Activated CD4-positive, CD25-positive, alpha-beta regulatory T cell treated with anti-CD3 and anti-CD28 coated beads, Interleukin-2, amount 50 U/mL, for 16 hours (primary cell): ENCODE data around the gene LYRM7.
"Not testable (repeated sequence)": the region's sequence is repeated elsewhere in the genome, so short reads cannot be mapped to it uniquely, and the experiment has no call there.

ENCODE experiments used
- DNase-seq: peaks from one replicate; pipeline ENCODE4 v3.0.0-alpha.2; 2020; ENCODE audit warnings: low read depth, low spot score

Gene LYRM7

DNA sequence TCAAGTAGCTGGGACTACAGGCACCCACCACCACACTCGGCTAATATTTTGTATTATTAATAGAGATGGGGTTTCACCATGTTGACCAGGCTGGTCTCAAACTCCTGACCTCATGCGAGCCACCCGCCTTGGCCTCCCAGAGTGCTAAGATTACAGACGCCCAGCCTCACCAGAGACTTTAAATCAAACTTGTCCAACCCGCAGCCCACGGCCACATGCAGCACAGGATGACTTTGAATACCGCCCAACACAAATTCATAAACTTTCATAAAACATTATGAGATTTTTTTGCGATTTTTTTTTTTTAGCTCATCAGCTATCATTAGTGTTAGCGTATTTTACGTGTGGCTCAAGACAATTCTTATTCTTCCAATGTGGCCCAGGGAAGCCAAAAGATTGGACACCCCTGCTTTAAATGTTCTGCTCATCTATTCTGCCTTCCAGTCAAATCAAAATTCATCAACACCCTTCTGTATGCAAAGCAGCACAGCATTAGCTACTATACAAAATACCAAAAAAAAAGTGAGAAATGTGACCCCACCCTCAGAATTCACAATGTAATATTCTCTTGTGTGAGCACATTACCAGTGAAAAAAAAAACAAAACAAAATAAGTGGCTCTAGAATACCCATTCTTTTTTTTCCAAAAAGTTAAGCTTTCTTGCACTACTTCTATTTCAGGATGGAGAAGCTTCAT is 50.4 kb downstream of the LYRM7 start:
- no peak for DNase-seq

DNA sequence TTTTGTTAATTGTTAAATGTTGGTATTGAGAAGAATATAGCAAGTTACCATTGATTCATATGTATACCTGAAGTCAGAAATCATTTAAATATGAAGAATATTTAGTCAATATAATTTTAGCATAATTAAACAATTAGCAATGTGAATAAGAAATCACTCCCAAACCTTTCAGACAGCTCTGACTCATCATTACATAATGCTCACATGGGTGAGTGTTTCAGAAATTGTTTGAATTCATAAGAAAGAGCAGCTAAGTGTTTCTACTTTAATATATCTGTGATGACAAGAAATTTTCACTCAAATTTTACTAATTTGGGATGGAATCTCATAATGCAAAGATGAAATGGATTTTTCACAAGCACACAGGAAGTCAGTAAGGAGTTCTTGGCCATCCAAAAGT is 51.1 kb downstream of the LYRM7 start:
- no peak for DNase-seq

DNA sequence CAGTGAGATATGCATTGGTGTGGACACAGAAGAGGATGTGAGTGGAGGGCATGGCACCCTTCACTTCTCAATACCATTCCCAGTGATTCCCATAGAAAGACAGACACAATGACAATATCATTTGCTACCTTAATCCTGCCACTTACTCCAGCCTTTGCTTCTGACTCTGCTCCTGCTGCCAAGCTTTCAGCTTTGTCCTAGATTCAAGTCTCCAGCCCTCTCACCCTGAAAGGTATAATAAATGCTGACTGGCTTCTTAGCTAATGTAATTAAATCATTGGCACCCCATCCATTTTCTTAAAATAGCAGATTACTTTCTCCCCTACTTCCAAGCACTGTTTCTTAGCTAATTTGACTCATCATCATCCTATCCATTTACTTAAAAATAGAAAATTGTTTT is 52.0 kb downstream of the LYRM7 start:
- DNase-seq: no peak

DNA sequence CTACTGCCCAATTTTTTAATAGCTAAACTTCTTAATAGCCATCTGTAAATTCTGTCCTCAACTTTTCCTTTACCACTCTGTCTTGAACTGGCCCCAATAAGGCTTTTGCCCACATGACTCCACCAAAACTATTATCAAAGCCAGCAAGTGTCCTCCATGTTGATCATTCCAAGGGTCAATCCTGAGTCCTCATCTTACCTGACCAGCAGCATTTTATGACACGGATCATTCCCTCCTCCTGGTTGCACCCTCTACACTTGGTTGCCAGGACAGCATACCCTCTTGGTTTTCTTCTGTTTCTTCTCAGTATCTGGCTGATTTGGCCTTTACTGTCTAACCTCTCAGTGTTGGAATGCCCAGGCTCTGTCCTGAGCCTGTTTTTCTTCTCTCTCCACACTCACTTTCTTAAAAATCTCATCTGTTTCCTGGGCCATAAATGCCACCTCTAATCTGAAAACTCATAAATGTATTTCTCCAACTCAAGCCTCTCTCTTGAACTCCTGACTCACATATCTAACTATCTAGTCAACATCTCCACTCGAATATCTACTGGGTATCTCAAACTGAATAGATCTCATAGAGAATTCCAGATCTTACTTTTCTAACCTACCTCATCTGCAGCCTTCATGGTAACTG is 53.1 kb downstream of the LYRM7 start:
- no peak for DNase-seq

DNA sequence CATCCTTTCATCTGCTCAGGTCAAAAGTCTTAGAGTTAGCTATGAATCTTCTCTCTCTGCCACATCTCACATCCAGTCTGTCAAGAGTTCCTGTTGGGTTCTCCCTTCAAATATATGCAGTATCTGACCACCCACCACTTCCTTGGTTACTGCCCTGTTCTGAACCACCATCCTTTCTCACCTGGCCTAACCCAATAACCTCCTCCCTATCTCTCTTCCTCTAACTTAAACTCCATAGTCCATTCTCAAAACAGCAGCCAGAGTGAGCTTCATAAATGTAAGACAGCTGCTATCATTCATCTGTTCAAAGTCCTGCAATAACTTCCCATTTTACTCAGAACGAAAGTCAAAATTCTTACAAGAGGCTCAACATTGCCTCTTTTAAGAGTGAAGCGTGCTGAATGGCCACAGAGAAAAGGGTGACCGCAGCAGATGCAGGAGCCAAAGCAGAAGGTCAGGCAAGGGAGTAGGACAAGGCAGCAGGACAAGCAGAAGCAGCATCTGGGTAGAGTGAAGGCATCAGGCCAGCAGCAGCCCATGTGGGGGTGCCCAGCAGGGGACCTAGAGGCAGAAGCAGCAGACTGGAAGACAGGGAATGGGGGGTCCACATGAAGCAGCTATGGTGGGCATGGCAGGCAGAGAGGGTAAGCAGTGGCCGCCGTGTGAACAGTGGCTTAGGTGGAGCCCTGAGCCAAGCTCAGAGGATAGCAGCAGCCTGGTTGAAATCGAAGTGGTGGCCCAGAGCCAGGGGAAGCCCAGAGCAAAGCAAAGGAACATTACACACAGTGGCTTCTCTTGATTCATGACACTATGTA is 53.9 kb downstream of the LYRM7 start:
- no peak for DNase-seq

DNA sequence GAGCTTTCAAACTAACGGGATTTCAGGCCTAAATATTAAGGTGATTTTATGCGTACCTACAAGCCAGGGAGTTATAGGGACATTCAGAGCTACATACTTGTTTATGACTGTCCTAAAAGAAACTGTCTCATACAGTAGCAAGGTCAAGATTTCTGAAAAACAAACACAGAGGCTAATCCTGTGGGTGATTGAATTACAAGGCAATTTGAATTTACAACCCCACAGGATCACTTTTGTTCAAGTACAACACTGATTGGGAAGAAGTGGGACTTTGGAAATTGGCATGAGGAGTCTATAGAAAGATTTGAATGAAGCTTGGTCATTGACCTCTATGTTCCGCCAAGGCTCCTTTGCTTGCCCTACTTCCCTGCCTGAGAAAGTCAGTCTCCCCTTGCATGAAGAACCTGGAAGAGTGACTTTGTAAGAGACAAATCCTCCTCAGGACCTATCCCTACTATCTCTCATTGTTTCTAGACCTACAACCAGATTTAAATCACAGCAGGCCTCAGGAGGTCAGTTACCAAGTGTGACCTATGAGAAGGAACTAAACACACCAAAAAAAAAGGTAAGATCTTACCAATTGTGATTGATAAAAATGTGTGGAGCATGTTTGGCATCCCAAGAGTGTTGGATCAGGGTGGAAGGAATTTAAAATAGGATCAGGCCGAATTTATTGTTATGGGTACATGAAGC is 54.7 kb downstream of the LYRM7 start:
- no peak for DNase-seq

DNA sequence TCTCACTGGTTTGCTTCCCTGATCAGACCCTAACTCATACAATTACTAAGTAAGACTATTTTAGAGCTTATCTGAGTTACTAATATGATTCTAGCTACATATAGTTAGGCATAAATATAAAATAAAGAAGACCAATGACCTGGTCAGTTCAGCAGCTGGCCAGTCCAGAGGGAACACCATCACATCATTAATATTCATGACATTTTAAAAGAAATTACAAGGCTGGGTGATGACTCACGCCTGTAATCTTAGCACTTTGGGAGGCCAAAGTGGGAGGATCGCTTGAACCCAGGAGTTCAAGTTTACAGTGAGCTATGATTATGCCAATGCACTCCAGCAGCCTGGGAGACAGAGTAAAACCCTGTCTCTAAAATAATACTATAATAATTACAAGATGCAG is 56.2 kb downstream of the LYRM7 start:
- no peak for DNase-seq

DNA sequence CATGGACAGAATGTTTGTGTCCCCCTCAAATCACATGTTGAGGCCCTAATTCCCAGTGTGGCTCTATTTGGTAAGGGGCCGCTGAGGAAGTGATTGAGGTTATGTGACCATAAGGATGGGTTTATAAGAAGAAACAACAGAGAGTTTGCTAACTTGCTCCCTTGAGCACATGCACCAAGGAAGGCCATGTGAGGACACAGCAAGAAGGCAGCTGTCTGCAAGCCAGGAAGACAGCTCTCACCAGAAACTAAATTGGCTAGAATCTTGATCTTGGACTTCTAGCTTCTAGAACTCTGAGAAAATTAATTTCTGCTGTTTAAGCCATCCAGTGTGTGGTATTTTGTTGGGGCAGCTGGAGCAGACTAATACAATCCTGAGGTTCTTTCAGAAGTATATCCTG is 57.9 kb downstream of the LYRM7 start:
- no peak for DNase-seq

DNA sequence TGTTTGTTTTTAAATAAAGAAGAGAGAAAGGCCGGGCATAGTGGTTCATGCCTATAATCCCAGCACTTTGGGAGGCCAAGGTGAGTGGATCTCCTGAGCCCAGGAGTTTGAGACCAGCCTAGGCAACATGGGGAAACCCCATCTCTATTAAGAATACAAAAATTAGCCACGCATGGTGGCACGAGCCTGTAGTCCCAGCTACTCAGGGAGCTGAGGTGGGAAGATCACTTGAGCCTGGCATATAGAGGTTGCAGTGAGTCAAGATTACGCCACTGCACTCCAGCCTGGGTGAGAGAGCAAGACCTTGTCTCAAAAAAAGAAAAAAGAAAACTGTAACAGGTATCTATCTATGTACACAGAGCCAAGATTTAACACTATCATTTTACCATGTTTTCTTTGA is 58.9 kb downstream of the LYRM7 start:
- no peak for DNase-seq

DNA sequence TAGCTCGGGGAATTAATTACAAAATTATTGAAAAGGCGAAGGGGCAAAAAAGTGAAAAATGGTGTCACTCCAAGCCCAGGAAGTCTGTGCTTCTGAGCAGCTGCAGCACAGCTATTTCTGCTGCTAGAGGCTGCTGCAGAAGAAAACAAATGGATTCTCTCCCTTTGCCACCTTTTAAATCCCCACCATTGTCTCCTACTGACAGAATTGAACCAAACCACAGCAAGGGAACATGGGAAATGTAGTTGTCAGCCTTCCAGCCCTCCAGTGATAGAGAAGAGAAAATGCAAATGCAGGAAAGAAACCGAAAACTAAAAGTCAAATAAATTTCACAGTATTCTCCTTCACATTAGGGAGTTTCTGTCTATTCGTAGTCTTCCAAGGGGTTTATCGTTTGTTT is 59.7 kb downstream of the LYRM7 start:
- no peak for DNase-seq

DNA sequence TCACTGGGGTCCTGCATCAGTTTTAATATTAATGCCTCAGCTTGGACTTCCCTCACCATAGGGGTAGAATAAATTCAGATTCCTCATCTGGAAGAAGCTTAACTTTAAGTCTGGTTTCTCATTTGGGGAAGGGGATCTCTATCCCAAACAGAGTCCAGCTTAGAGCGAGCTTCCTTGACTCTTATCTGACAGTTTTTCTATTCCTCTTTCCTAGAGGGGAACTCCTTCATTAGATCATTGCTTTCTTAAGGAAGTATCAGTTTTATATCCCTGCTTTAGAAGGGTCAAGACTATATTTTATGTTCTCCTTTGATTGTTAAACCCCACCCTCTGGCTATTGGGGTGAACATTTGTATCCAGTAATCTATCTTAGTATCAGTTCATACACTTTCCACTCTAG is 68.9 kb downstream of the LYRM7 start:
- DNase-seq: no peak

DNA sequence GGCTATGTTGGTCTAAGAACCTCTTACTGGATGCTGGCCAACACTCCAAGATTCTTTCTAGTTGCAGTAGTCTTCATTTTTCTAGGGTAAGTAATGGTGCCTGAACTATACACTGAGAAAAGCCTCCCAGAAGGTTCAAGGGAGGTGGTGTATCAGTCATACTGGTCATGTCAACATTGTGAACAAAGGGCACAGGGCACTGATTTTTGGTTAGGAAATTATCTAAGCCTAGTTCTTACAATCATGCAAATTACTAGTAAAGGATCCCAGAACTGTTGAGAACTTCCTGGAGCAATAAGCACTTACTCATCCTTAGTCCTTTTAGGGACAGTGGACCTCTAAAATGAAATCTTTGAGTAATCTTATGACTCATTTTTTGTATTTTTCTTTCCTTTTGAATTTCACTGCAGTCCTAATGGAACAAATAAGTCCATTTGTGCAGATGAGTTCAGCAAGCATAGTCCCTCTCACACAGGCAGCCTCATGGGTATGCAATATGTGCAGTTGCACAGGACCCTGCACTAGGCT is 72.0 kb downstream of the LYRM7 start:
- DNase-seq: no peak

DNA sequence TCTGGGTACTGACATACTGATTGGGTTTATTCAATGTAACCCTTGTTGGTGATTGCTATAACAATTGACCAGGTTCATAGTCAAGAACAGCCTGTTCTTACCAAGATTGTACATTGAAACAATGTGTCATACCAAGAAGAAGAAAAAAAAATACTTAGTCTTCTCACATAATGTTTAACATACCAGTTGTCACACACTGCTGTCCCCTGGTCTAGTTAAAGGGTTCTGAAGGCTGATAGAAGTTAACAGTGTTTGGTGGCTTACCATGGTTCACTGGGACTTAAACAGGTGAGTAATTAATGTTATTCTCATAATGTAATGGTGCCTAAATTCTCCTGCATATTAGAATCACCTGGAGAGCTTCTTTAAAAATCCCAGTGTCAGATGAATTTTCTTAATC is 74.6 kb downstream of the LYRM7 start:
- no peak for DNase-seq

DNA sequence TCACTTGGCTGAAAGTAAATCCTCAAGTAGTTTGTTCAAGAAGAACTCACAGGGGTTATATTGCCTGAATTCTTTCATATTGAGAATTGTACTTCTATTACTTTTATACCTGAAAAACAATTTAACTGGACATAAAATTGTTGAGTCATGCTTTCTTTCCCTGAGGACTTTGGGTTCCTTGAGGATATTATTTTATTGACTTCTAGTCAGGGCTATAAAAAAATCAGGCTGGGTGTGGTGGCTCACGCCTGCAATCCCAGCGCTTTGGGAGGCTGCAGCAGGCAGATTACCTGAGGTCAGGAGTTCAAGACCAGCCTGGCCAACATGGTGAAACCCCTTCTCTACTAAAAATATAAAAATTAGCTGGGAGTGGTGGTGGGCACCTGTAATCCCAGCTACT is 75.2 kb downstream of the LYRM7 start:
- DNase-seq: no peak

DNA sequence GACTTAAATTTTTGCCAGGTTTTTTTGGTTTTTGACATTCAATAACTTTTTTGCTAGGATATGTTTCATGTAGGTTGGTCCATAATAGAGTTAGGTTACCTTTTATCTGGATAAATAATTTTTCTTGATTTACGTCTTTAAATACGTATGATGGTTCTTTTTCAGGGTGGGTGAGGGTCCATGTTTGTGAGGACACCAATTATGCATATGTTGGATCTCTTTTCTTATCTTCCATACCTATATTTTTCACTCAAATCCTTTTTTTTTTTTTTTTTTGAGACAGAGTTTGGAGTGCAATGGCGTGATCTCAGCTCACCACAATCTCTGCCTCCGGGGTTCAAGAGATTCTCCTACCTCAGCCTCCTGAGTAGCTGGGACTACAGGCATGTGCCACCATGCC is 75.8 kb downstream of the LYRM7 start:
- no peak for DNase-seq

DNA sequence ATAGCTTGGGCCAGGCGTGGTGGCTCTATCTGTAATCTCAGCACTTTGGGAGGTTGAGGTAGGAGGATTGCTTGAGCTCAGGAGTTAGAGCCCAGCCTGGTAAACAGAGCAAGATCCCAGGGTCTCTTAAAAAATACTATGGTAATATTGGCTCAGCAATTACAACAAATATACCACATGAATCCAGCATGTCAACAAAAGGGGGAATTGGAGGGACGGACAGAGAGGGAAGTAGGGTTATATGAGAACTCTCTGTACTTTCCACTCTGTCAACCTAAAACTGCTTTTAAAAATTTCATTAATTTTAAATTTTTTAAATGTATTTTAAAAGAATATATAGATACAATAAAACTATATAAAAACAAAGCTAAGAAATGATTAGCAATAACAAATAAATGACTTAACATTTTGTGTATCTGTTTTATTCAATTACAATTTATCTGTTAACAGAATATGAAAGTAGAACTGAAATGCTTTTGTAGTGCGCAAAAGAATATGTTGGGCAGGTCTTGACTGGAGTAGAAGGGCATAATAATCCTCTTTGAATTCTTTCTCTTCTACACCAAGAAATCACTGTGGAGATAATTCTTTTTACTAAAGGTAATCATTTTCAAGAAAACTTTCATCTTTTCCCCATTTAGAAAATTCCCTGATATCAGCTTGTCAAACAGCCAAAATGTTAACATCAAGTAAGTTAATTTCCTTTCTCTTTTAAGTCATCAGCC is 80.2 kb downstream of the LYRM7 start:
- DNase-seq: no peak

DNA sequence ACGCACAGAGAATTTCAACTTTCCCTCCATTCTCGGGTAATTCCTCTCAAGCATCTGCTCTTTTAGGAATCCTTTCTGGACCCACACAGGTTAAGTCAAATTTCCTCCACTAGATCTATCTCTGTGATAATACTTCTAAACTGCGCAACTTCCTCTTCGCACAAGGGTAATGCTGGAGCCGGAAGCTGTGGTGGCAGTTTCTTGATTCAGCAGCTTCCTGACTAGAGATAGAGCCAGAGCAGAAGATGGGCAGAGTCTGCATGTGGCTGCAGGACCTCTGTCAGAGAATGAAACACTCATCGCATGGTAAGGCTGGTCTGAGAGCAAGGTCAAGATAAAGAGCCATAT is 82.1 kb downstream of the LYRM7 start:
- DNase-seq: peak; percentile 69

DNA sequence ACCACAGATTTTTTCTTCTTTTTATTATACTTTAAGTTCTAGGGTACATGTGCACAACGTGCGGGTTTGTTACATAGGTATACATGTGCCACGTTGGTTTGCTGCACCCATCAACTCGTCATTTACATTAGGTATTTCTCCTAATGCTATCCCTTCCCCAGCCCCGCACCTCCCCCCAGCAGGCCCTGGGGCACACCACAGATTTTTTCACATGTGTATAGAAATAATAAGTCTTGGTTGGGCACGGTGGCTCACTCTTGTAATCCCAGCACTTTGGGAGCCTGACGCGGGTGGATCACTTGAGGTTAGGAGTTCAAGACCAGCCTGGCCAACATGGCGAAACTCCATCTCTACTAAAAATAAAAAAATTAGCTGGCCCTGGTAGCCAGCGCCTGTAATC is 83.3 kb downstream of the LYRM7 start:
- DNase-seq: not testable (repeated sequence)

DNA sequence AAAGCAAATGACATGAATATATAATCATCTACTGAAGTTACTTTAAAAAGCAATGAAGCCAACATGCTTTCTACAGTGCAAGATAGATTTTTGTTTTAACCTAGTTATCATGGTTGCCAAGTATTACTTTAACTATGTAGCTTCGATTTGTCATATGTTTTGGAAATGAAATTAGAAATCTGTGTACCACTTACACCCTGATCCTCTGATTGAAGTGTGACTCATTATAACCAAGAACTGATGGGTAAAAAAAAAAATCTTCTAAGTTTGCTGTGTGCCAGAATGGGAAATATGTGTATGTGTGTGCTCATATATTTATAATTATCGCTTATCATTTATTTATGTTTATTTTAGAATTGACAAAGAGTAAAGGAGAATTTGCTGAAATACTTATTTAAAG is 84.0 kb downstream of the LYRM7 start:
- DNase-seq: no peak
